Measurements from ENCODE around the gene ZNF516. TPM values are rescaled to one million over a fixed set of nuclear protein-coding genes. Genes with fewer than 3 reads are reported as not detected.

The ZNF516 gene
- total RNA-seq, 1 donor from 2014 or later = 19.4 TPM

DNA sequence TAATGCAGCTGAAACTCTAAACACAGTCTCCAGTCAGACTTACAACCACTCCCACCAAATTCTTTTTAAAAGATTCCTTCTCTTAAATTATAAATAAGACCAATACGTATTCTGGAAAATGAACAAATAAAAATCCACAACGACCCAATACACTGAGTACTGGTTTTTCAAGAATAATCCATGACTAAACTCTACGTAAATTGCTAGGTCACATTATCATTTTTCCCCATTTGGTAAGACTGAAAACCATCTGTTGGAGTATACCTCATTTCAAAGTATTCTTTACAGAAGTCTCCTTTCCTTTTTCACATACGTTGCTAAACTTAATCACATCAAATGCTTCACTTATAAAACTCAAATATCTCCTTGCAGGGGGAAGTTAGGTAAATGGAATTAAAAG lies 6.0 kb downstream of the ZNF516 start:
- no peaks in the 10 kb centered on the region for H3K9me3 Mint-ChIP-seq
- no peak for DNase-seq
- H3K27me3 Mint-ChIP-seq = peaks cover 11% of the 10 kb centered on the region
- peaks cover 15% of the 10 kb centered on the region for H3K36me3 Mint-ChIP-seq (ENCODE audit: low read depth)
- ATAC-seq (ENCODE audit: low read depth) = no peak
- H3K27ac Mint-ChIP-seq = no peak overlapping the region
- no peak overlapping the region for H3K4me3 Mint-ChIP-seq
- intact Hi-C loops (cut with micrococcal nuclease) = no loop called here
- H3K4me1 Mint-ChIP-seq = peaks cover 38% of the 10 kb centered on the region
- TF ChIP-seq, protein P1, sequence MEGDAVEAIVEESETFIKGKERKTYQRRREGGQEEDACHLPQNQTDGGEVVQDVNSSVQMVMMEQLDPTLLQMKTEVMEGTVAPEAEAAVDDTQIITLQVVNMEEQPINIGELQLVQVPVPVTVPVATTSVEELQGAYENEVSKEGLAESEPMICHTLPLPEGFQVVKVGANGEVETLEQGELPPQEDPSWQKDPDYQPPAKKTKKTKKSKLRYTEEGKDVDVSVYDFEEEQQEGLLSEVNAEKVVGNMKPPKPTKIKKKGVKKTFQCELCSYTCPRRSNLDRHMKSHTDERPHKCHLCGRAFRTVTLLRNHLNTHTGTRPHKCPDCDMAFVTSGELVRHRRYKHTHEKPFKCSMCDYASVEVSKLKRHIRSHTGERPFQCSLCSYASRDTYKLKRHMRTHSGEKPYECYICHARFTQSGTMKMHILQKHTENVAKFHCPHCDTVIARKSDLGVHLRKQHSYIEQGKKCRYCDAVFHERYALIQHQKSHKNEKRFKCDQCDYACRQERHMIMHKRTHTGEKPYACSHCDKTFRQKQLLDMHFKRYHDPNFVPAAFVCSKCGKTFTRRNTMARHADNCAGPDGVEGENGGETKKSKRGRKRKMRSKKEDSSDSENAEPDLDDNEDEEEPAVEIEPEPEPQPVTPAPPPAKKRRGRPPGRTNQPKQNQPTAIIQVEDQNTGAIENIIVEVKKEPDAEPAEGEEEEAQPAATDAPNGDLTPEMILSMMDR (IDR thresholded peaks at IDR 0.05) = no peak
- ChIA-PET CTCF (no interaction called here), POLR2A (no interaction called here)

DNA sequence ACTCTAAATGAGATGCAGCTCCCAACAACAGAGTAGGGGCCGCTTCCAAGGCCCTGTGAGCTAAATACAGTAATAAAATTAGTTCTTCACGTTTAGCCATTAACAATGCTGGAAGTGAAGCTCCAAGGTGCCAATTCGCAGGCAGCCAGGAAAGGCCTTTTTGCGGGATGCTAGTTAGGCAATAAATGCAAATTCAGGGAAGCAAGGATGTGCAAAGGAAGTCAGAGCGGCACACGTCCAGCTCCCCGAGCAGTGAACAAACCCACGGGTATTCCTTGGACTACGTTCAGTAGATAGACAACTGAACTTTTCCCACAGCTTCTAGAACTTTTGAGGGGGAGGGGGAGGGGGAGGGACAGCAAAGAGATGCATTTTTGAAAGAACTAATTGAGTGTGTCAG lies 6.9 kb downstream of the ZNF516 start:
- ChIA-PET CTCF (no interaction called here), POLR2A (interaction anchor here (0.7 kb wide), 2 partner anchors 9 to 604 kb away, joined by 5 to 7 read pairs; no protein-coding TSS in a partner anchor)
- H3K9me3 Mint-ChIP-seq = no peaks in the 10 kb centered on the region
- peaks cover 3% of the 10 kb centered on the region for H3K27me3 Mint-ChIP-seq
- TF ChIP-seq, protein P1 (IDR thresholded peaks at IDR 0.05) = no peak
- DNase-seq (no peak), ATAC-seq (ENCODE audit: low read depth) (no peak)
- intact Hi-C loops (cut with micrococcal nuclease) = no loop called here
- H3K27ac Mint-ChIP-seq = no peak overlapping the region
- no peak overlapping the region for H3K4me3 Mint-ChIP-seq
- H3K4me1 Mint-ChIP-seq = peaks cover 33% of the 10 kb centered on the region
- H3K36me3 Mint-ChIP-seq (ENCODE audit: low read depth) = peaks cover 13% of the 10 kb centered on the region

DNA sequence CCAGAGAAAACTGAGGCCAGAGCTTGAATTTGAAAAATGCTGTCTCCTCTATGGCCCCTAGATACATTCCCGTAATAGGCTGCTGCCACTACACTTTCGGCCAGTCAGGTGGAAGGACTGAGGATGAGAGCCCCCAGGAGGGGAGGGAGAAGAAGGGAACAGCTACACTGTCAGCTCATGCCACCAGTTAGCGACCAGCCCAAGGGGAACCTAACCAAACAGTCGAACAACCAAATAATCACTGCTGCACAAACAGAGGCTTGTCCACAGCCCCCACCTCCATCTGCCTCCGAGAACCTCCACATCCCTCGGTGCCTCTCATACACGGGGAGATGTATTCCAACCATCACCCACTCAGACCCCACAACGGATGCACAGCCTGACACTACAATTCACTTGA lies 7.3 kb downstream of the ZNF516 start:
- TF ChIP-seq, protein P1 (IDR thresholded peaks at IDR 0.05) = no peak
- DNase-seq (no peak), ATAC-seq (ENCODE audit: low read depth) (no peak)
- intact Hi-C loops (cut with micrococcal nuclease) = no loop called here
- Mint-ChIP-seq H3K4me3 (no peak overlapping the region), H3K27me3 (peaks cover 3% of the 10 kb centered on the region), H3K36me3 (ENCODE audit: low read depth) (peaks cover 10% of the 10 kb centered on the region), H3K9me3 (no peaks in the 10 kb centered on the region), H3K4me1 (peaks cover 33% of the 10 kb centered on the region), H3K27ac (no peak overlapping the region)
- ChIA-PET POLR2A (interaction anchor here (0.7 kb wide), 2 partner anchors 10 to 605 kb away, joined by 5 to 7 read pairs; no protein-coding TSS in a partner anchor), CTCF (no interaction called here)

DNA sequence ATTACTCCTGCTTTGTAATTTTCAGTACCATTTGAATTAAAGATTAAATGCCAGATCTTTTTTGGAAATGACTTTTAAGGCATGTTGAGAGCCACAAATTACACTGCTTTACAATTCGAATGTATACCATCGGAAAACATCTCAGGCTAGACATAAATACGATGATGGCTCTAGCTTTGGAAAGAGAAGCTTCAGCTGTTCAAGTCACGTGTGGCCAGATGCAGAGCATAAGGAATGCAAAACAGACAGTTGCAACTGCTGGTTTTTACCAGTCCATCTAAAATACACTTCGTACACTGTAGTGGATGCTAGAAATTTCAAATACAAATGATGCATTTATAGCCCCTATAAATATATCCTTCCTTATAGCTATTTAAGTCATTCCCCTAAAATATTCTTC lies 8.0 kb downstream of the ZNF516 start:
- intact Hi-C loops (cut with micrococcal nuclease) = no loop called here
- no peak overlapping the region for H3K4me3 Mint-ChIP-seq
- H3K36me3 Mint-ChIP-seq (ENCODE audit: low read depth) = peaks cover 8% of the 10 kb centered on the region
- ChIA-PET POLR2A (no interaction called here), CTCF (no interaction called here)
- H3K27ac Mint-ChIP-seq = no peak overlapping the region
- H3K27me3 Mint-ChIP-seq = peaks cover 3% of the 10 kb centered on the region
- TF ChIP-seq, protein P1 (IDR thresholded peaks at IDR 0.05) = no peak
- ATAC-seq (ENCODE audit: low read depth) = no peak
- no peaks in the 10 kb centered on the region for H3K9me3 Mint-ChIP-seq
- H3K4me1 Mint-ChIP-seq = peaks cover 33% of the 10 kb centered on the region
- no peak for DNase-seq

DNA sequence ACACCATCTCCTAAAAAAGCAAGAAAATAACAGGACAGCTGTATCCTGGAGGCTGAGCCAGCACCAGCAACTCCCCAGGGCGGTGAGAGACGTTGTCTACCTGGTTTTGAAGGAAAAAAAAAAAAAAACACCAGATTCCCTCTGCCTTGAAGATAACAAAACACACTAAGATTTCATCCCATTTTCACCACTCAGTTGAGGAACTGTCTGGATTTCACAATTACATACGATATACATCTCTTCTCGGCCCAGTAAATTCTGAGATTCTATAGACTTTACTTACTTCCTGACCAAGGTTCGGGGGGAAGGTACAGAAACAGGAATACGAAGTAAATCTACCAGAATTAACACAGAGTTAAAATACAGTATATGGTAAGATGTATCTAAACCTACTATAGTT lies 8.5 kb downstream of the ZNF516 start:
- Mint-ChIP-seq H3K27ac (no peak overlapping the region), H3K4me3 (no peak overlapping the region)
- POLR2A ChIA-PET = no interaction called here

More for the DNA sequence above, 8.5 kb downstream of the ZNF516 start:
- intact Hi-C loops (cut with micrococcal nuclease) = no loop called here
- TF ChIP-seq, protein P1 (IDR thresholded peaks at IDR 0.05) = no peak
- CTCF ChIA-PET = no interaction called here
- Mint-ChIP-seq H3K27me3 (peaks cover 3% of the 10 kb centered on the region), H3K9me3 (no peaks in the 10 kb centered on the region), H3K36me3 (ENCODE audit: low read depth) (peaks cover 8% of the 10 kb centered on the region), H3K4me1 (peaks cover 33% of the 10 kb centered on the region)
- no peak for DNase-seq
- ATAC-seq (ENCODE audit: low read depth) = no peak

Measured in activated B cell treated with CpG ODN at 0.5 μM for 24 hours (primary cell).